HCT116 (cell line): Measurements from ENCODE around the gene ADAM21. TPM values are rescaled to one million over a fixed set of nuclear protein-coding genes. Genes with fewer than 3 reads are reported as not detected.

ENCODE experiments used
- ATAC-seq: fragments of 200-7000 bp; cut with Tn5 transposase; 2 replicates; pipeline ENCODE4 v1.9.1; 2020; ENCODE audit warnings: mild to moderate bottlenecking, moderate library complexity
- BruUV-seq: library from RNA; stranded (reverse); fragments of 400-500 nt; replicated peaks from 2 replicates; lab custom pipeline; 2021; lab: Mats Ljungman, UMichigan
- CTCF ChIA-PET: fragments of 300-600 bp; sonication (Branson Sonifier 250); formaldehyde crosslinking; loops from one replicate; lab custom pipeline; 2021; ENCODE audit warnings: antibody characterized with exemption; lab: Charles Lee
- POLR2A ChIA-PET: fragments of 300-600, 350-600 bp; sonication (Branson Sonifier 250); formaldehyde crosslinking; loops from one replicate; lab custom pipeline; 2021; ENCODE audit warnings: antibody characterized with exemption; lab: Charles Lee
- RAD21 ChIA-PET, 2 experiments: fragments of 300-600 bp; sonication (Branson Sonifier 250); formaldehyde crosslinking; loops; one replicate each; lab custom pipeline; 2023; ENCODE audit warnings: low total read pairs in 2 of 2; ENCODE audit not compliant: uncharacterized antibody in 2 of 2, unreplicated experiment in 2 of 2, low non-redundant PET in 1 of 2; lab: Charles Lee
- DNase-seq: peaks from one replicate; pipeline ENCODE4 v3.0.0-alpha.2; 2010; ENCODE audit warnings: low read depth, low spot score
- H2AFZ ChIP-seq: fragments of 200-600 bp; shearing (Covaris generic), sonication (generic); 2 replicates; pipeline ENCODE4 v1.6.1; 2017; ENCODE audit warnings: low read depth, mixed run types, mixed read lengths, antibody characterized with exemption, low read length; ENCODE audit not compliant: poor library complexity, severe bottlenecking
- H3K27ac ChIP-seq: 2 replicates; pipeline ENCODE4 v1.5.1; 2012; ENCODE audit warnings: low read depth, low read length
- H3K27me3 ChIP-seq: fragments of 200-600 bp; sonication (generic); 2 replicates; pipeline ENCODE4 v1.6.1; 2016; ENCODE audit warnings: mixed run types, low read length, mixed read lengths; ENCODE audit not compliant: insufficient read depth
- H3K36me3 ChIP-seq, 2 experiments: fragments of 200-500 bp in 1 of 2; fragments of 200-600 bp in 1 of 2; sonication (Bioruptor generic) in 1 of 2; sonication (generic) in 1 of 2; 2 replicates each; pipeline versions ENCODE4 v1.5.1 to v1.6.1; 2014 to 2016; ENCODE audit warnings: low read length in 2 of 2, inconsistent platforms in 1 of 2, mixed read lengths in 1 of 2, mixed run types in 1 of 2; ENCODE audit not compliant: insufficient read depth in 2 of 2, control insufficient read depth in 1 of 2
- H3K4me1 ChIP-seq, 2 experiments: fragments of 200-600 bp in 1 of 2; sonication (generic) in 1 of 2; 2 replicates each; pipeline versions ENCODE4 v1.5.1 to v1.6.1; 2012 to 2017; ENCODE audit warnings: low read length in 2 of 2, inconsistent platforms in 1 of 2, mild to moderate bottlenecking in 1 of 2, mixed read lengths in 1 of 2, mixed run types in 1 of 2, moderate library complexity in 1 of 2; ENCODE audit not compliant: insufficient read depth in 2 of 2, control insufficient read depth in 1 of 2
- H3K4me2 ChIP-seq: fragments of 200-600 bp; sonication (generic); 2 replicates; pipeline ENCODE4 v1.6.1; 2017; ENCODE audit warnings: mixed run types, low read length, mixed read lengths
- H3K4me3 ChIP-seq, 2 experiments: fragments of 200-600 bp in 1 of 2; sonication (generic) in 1 of 2; replicated peaks in 1 of 2; 2 replicates each; pipeline ENCODE4 v1.5.1; 2011 to 2016; ENCODE audit warnings: low read length in 2 of 2, control low read depth in 1 of 2, low read depth in 1 of 2, mild to moderate bottlenecking in 1 of 2, mixed read lengths in 1 of 2, mixed run types in 1 of 2
- H3K79me2 ChIP-seq: fragments of 200-600 bp; sonication (generic); 2 replicates; pipeline ENCODE4 v1.6.1; 2017; ENCODE audit warnings: mild to moderate bottlenecking, mixed run types, low read length, moderate library complexity, mixed read lengths; ENCODE audit not compliant: insufficient read depth
- H3K9ac ChIP-seq: fragments of 200-600 bp; sonication (generic); 2 replicates; pipeline ENCODE4 v1.6.1; 2016; ENCODE audit warnings: low read length, mixed read lengths
- H3K9me2 ChIP-seq: fragments of 200-600 bp; sonication (generic), shearing (Covaris generic); 2 replicates; pipeline ENCODE4 v1.6.1; 2017; ENCODE audit warnings: mixed run types, mild to moderate bottlenecking, moderate library complexity; ENCODE audit not compliant: insufficient read depth
- H3K9me3 ChIP-seq, 2 experiments: fragments of 200-500 bp in 1 of 2; fragments of 200-600 bp in 1 of 2; sonication (Bioruptor generic) in 1 of 2; sonication (generic) in 1 of 2; 2 replicates each; pipeline ENCODE4 v1.6.1; 2014 to 2017; ENCODE audit warnings: low read length in 2 of 2, mixed read lengths in 2 of 2, inconsistent platforms in 1 of 2, low read depth in 1 of 2, mild to moderate bottlenecking in 1 of 2, mixed run types in 1 of 2, moderate library complexity in 1 of 2; ENCODE audit not compliant: control insufficient read depth in 1 of 2, insufficient read depth in 1 of 2
- H4K20me1 ChIP-seq: fragments of 200-600 bp; sonication (generic), shearing (Covaris generic); 2 replicates; pipeline ENCODE4 v1.6.1; 2017; ENCODE audit warnings: mixed run types, mild to moderate bottlenecking, moderate library complexity; ENCODE audit not compliant: insufficient read depth
- CBX3 ChIP-seq: IDR thresholded peaks from 2 replicates; pipeline ENCODE4 v1.6.1; 2012; ENCODE audit warnings: low read depth
- ELF1 ChIP-seq: IDR thresholded peaks from 2 replicates; pipeline ENCODE4 v1.6.1; 2012; ENCODE audit warnings: low read depth, borderline replicate concordance
- REST ChIP-seq: IDR thresholded peaks from 2 replicates; pipeline ENCODE4 v1.6.1; 2012; ENCODE audit warnings: low read depth
- SP1 ChIP-seq: IDR thresholded peaks from 2 replicates; pipeline ENCODE4 v1.6.1; 2012; ENCODE audit warnings: low read depth
- SRF ChIP-seq: IDR thresholded peaks from 2 replicates; pipeline ENCODE4 v1.6.1; 2012; ENCODE audit warnings: low read depth
- ZBTB33 ChIP-seq: IDR thresholded peaks from 2 replicates; pipeline ENCODE4 v1.6.1; 2011; ENCODE audit warnings: mild to moderate bottlenecking, low read length, moderate library complexity; ENCODE audit not compliant: insufficient replicate concordance; ENCODE audit errors: extremely low read depth
- intact Hi-C: fragments of 100-400 bp; cut with micrococcal nuclease; formaldehyde crosslinking; loops from 2 replicates; pipeline ENCODE4 v1.10.0; 2022
- total RNA-seq: library from RNA; stranded (reverse); gene quantifications from one replicate; pipeline ENCODE4 v1.2.1, GENCODE V29; 2021; ENCODE audit not compliant: unreplicated experiment
- TF ChIP-seq, protein P1 (sequence below): IDR thresholded peaks from 2 replicates; pipeline ENCODE4 v1.6.1; 2012

The ADAM21 gene
- total RNA-seq, 1 experiment from 2014 or later = 0.98 TPM

DNA sequence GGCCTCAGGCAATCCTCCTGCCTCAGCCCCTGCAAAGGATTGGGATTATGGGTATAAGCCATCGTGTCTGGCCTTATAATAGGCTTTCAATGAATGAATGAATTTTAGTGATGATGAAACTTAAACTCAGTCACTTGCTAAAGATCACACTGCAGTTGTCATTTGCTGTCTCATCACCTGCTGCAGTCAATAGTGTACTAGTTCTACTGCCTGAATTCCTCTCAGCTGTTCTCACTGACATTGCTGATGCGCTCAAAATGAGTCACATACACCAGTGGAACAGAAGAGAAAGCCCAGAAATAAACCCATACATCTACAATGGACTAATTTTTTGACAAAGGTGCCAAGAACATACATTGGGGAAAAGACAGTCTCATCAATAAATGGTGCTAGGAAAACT, 29.4 kb upstream of the ADAM21 start:
- Histone ChIP-seq H3K9me2 (no peaks in the 10 kb centered on the region), H3K4me3 (no peak overlapping the region), H3K27me3 (no peaks in the 10 kb centered on the region), H3K4me2 (no peak overlapping the region), H3K36me3 (no peaks in the 10 kb centered on the region), H3K4me1 (peaks cover 0 to 2% of the 10 kb centered on the region in 2 experiments; a peak in 1 of 4 replicates), H3K9ac (no peak overlapping the region), H3K27ac (no peak overlapping the region), H3K9me3 (0 out of 4 replicates have a peak, but pooled peaks cover 0 to 5% of the 10 kb centered on the region in 2 experiments), H2AFZ (no peak overlapping the region), H3K79me2 (no peaks in the 10 kb centered on the region), H4K20me1 (no peaks in the 10 kb centered on the region)
- ChIA-PET POLR2A (no interaction called here), RAD21 (no interaction called here), CTCF (no interaction called here)
- BruUV-seq = no TSS peak
- no peak for TF ChIP-seq SP1
- no peak for TF ChIP-seq ELF1
- no peak for TF ChIP-seq REST
- TF ChIP-seq ZBTB33 = no peak
- no peak for TF ChIP-seq CBX3
- TF ChIP-seq, protein P1, sequence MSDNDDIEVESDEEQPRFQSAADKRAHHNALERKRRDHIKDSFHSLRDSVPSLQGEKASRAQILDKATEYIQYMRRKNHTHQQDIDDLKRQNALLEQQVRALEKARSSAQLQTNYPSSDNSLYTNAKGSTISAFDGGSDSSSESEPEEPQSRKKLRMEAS = no peak
- no peak for TF ChIP-seq SRF
- ATAC-seq = no peak
- intact Hi-C loops = no loop called here
- no peak for DNase-seq
